Immature natural killer cell (primary cell): ENCODE measurements around the gene LCLAT1. TPM values are rescaled to one million over a fixed set of nuclear protein-coding genes. Genes with fewer than 3 reads are reported as not detected.
"Not testable (repeated sequence)": the region's sequence is repeated elsewhere in the genome, so short reads cannot be mapped to it uniquely, and the experiment has no call there.

Source experiments
- DNase-seq, 3 donors: peaks; one replicate each; pipeline ENCODE4 v3.0.0; 2022; ENCODE audit warnings: mixed read lengths in 1 of 3
- H3K27ac Mint-ChIP-seq, 6 donors: one replicate each; pipeline ENCODE4 v1.8.0; 2020; ENCODE audit warnings: mixed read lengths in 6 of 6, mild to moderate bottlenecking in 5 of 6, inconsistent platforms in 4 of 6, moderate library complexity in 3 of 6
- H3K27me3 Mint-ChIP-seq, 3 donors: one replicate each; pipeline ENCODE4 v1.8.0; 2020 to 2021; ENCODE audit warnings: low read depth in 3 of 3, mild to moderate bottlenecking in 3 of 3, mixed read lengths in 3 of 3, moderate library complexity in 3 of 3, inconsistent platforms in 1 of 3
- H3K36me3 Mint-ChIP-seq, 3 donors: one replicate each; pipeline ENCODE4 v1.8.0; 2020; ENCODE audit warnings: mixed read lengths in 3 of 3, inconsistent platforms in 2 of 3, mild to moderate bottlenecking in 2 of 3
- H3K4me1 Mint-ChIP-seq, 2 donors: one replicate each; pipeline ENCODE4 v1.8.0; 2020; ENCODE audit warnings: inconsistent platforms in 2 of 2, mild to moderate bottlenecking in 2 of 2, mixed read lengths in 2 of 2, moderate library complexity in 1 of 2
- H3K4me3 Mint-ChIP-seq, 5 donors: one replicate each; pipeline ENCODE4 v1.8.0; 2020; ENCODE audit warnings: mild to moderate bottlenecking in 5 of 5, mixed read lengths in 5 of 5, inconsistent platforms in 3 of 5, moderate library complexity in 3 of 5
- H3K9me3 Mint-ChIP-seq, 6 donors: one replicate each; pipeline ENCODE4 v1.8.0; 2020; ENCODE audit warnings: mild to moderate bottlenecking in 6 of 6, mixed read lengths in 6 of 6, inconsistent platforms in 4 of 6, moderate library complexity in 3 of 6
- polyA plus RNA-seq, 3 donors: library from polyadenylated mRNA; unstranded; fragments of 300-500 nt; fragmentation: Illumina TruSeq; gene quantifications; one replicate each; pipeline ENCODE4 v1.2.3, GENCODE V29; 2021

The LCLAT1 gene
- polyA plus RNA-seq, 3 donors from 2014 or later = 4.7 to 13.5 (median 5.4) TPM

DNA sequence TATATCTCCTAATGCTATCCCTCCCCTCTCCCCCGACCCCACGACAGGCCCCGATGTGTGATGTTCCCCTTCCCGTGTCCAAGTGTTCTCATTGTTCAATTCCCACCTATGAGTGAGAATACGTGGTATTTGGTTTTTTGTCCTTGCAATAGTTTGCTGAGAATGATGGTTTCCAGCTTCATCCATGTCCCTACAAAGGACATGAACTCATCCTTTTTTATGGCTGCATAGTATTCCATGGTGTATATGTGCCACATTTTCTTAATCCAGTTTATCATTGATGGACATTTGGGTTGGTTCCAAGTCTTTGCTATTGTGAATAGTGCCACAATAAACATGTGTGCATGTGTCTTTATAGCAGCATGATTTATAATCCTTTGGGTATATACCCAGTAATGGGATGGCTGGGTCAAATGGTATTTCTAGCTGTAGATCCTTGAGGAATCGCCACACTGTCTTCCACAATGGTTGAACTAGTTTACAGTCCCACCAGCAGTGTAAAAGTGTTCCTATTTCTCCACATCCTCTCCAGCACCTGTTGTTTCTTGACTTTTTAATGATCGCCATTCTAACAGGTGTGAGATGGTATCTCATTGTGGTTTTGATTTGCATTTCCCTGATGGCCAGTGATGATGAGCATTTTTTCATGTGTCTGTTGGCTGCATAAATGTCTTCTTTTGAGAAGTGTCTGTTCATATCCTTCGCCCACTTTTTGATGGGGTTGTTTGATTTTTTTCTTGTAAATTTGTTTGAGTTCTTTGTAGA lies 20.2 kb downstream of the LCLAT1 start:
- peaks cover 1 to 15% of the 10 kb centered on the region in 2 donors for H3K4me1 Mint-ChIP-seq
- DNase-seq, H3K36me3 Mint-ChIP-seq: not testable (repeated sequence)

DNA sequence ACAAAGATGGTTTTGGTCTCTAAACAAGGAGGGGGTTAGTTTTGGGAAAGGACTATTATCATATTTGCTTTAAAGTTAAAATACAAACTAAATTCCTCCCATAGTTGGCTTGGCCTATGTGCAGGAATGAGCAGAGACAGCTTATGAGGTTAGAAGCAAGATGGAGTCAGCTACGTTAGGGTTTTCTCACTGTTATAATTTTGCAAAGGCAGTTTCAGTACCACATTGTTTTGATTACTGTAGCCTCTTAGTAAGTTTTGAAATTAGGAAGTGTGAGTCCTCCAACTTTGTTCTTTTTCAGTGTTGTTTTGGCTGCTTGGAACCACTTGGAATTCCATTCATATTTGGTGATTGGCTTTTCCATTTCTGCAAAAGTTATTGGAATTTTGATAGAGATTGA lies 23.4 kb downstream of the LCLAT1 start:
- peaks cover 0 to 2% (median 0%) of the 10 kb centered on the region in 6 donors for H3K9me3 Mint-ChIP-seq
- DNase-seq = no peak
- peaks cover 1 to 24% of the 10 kb centered on the region in 2 donors for H3K4me1 Mint-ChIP-seq
- peaks cover 0 to 9% (median 0%) of the 10 kb centered on the region in 3 donors for H3K36me3 Mint-ChIP-seq
- H3K4me3 Mint-ChIP-seq = no peak overlapping the region
- peaks cover 0 to 2% (median 0%) of the 10 kb centered on the region in 3 donors for H3K27me3 Mint-ChIP-seq
- no peak overlapping the region for H3K27ac Mint-ChIP-seq

More for the DNA sequence above, 20.2 kb downstream of the LCLAT1 start:
- H3K9me3 Mint-ChIP-seq, H3K4me3 Mint-ChIP-seq, H3K27me3 Mint-ChIP-seq, H3K27ac Mint-ChIP-seq: not testable (repeated sequence)

DNA sequence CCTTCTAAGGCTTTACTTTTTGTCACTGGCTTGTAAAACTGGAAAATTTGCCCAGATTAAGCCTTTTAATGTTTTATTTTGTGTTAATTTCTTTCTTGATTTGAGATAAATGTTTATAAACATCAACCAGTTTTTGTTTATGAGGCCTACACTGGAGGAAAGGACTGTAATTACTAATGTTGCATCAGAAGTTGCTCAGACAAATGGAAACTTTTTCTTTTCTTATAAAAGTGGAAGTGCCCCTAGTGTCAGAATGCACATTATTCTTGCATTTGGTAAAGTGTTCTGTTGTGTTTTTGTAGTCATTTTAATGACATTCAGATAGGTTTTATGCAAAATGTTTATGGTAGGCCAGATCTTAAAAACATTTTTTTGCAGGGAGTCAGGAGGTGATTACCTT lies 25.3 kb downstream of the LCLAT1 start:
- no peak for DNase-seq
- Mint-ChIP-seq H3K27me3 (peaks cover 0 to 2% (median 0%) of the 10 kb centered on the region in 3 donors), H3K9me3 (peaks cover 0 to 2% (median 0%) of the 10 kb centered on the region in 6 donors), H3K27ac (no peak overlapping the region), H3K36me3 (peaks cover 0 to 9% (median 0%) of the 10 kb centered on the region in 3 donors), H3K4me1 (peaks cover 1 to 24% of the 10 kb centered on the region in 2 donors), H3K4me3 (no peak overlapping the region)

DNA sequence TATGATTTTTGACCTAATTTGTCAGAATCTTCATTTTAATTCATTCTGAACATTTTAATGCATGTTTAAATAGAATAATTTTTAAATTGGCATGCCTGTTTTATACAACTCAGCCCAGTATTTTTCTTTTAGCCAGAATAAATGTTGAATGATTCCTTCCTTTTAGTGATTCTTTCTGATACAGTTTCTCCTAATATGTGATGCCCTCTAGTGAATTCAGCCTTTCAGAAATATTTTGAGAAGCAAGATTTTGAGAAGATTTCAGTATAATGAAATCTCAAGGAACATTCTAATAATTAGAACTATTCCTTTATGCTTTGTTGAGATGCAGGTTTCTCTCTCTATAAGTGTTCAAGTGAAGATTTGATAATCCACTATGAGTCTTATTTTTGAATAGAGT lies 28.5 kb downstream of the LCLAT1 start:
- DNase-seq = no peak
- Mint-ChIP-seq H3K4me1 (peaks cover 0 to 15% of the 10 kb centered on the region in 2 donors), H3K27ac (no peak overlapping the region), H3K36me3 (peaks cover 0 to 4% (median 0%) of the 10 kb centered on the region in 3 donors), H3K4me3 (no peak overlapping the region), H3K27me3 (peaks cover 0 to 1% (median 0%) of the 10 kb centered on the region in 3 donors), H3K9me3 (no peaks in the 10 kb centered on the region)

DNA sequence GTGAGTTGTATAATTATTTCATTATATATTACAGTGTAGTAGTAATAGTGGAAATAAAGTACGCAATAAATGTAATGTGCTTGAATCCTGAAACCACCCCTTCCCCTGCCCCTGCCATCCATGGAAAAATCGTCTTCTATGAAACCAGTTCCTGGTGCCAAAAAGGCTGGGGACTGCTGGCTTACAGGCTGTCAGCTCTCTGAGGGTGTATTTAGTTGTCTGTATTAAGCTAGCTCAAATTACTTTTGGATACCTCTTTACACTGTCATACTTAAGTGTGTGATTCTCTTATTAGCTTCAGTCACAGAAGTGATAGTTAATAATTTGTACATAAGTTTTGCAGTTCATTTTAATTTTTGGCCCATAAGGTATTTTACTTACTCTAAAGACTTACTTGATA lies 29.6 kb downstream of the LCLAT1 start:
- no peak for DNase-seq

DNA sequence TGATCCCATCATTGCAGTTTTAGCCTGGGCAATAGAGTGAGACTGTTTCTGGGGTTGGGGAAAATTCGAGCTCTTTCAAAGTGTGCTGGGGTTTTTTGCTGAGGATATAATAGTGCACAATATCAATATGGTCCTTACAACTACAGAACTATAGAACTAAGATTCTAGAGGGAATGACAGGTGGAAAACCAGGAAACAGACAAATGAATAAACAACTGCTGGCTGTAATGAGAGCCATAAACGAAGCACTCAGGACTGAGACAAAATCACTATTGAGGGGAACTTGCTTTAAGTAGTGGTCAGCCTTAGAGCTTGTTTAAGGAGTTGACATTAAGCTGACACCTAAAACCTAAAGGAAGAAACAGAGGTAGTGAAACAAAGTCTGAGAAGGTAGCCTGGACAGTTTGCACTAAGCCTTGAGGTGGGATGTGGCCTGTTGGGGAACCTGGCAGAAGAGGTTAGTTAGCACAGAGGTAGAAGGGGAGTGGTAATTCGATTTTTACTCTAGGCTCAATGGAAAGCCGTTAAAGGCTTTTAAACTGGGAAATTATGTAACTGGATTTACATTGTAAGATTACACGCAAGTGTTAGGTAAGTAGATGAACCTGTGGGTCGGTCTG lies 33.8 kb downstream of the LCLAT1 start:
- no peaks in the 10 kb centered on the region for H3K9me3 Mint-ChIP-seq
- H3K27ac Mint-ChIP-seq = peak overlapping the region in 1 of 6 donors; percentile 24
- H3K4me1 Mint-ChIP-seq = peaks cover 3 to 6% of the 10 kb centered on the region in 2 donors
- H3K36me3 Mint-ChIP-seq = peaks cover 0 to 7% (median 0%) of the 10 kb centered on the region in 3 donors
- DNase-seq = no peak
- no peak overlapping the region for H3K4me3 Mint-ChIP-seq
- peaks cover 0 to 1% (median 0%) of the 10 kb centered on the region in 3 donors for H3K27me3 Mint-ChIP-seq

More for the DNA sequence above, 29.6 kb downstream of the LCLAT1 start:
- H3K27ac Mint-ChIP-seq = no peak overlapping the region
- H3K36me3 Mint-ChIP-seq = peaks cover 0 to 7% (median 0%) of the 10 kb centered on the region in 3 donors
- H3K4me1 Mint-ChIP-seq = peaks cover 1 to 13% of the 10 kb centered on the region in 2 donors
- H3K9me3 Mint-ChIP-seq = no peaks in the 10 kb centered on the region
- peaks cover 0 to 1% (median 0%) of the 10 kb centered on the region in 3 donors for H3K27me3 Mint-ChIP-seq
- no peak overlapping the region for H3K4me3 Mint-ChIP-seq

DNA sequence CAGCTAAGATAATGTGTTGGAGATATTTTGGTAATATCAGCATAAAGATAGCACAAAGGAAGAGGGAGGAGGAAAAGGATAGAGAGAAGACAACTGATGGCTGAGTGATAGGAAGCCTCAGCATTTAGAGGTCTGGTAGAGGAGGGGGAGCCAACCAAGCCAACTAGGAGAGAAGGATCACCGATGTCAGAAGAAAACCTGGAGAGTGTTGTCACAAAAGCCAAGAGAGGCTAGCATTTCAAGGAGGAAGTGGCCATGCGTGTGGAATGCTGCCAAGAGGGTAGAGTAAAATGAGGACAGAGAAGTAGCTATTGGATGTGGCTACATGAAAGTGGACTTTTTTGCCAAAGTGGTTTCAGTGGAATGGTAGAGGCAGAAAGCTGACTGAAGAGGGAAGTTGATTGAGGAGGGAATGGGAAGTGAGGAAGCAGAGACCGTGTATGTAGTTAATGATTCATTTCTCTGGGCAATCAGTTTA lies 34.3 kb downstream of the LCLAT1 start:
- Mint-ChIP-seq H3K4me3 (no peak overlapping the region), H3K9me3 (no peaks in the 10 kb centered on the region), H3K27ac (no peak overlapping the region)

DNA sequence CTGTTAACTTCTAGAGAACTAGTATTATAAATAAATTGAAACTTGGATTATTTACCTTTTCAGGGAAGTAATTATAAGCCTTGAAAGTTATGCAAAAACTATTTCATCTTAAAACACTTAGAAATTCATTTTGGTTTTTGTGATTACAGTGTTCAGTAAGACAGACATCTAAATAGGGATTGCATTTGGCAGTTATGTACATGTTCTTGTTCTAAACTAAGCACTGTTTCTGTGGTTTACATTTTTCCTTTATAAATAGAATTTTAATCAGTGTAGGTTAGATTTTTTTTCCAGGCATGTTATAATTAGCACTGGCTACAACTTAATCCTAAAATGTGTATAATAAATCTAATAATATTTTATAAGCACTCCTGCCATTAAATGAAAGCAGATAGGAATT lies 35.0 kb downstream of the LCLAT1 start:
- Mint-ChIP-seq H3K4me1 (peaks cover 3 to 14% of the 10 kb centered on the region in 2 donors), H3K4me3 (no peak overlapping the region), H3K27ac (no peak overlapping the region), H3K9me3 (no peaks in the 10 kb centered on the region), H3K36me3 (peaks cover 0 to 7% (median 0%) of the 10 kb centered on the region in 3 donors), H3K27me3 (peaks cover 0 to 1% (median 0%) of the 10 kb centered on the region in 3 donors)
- no peak for DNase-seq

More for the DNA sequence above, 34.3 kb downstream of the LCLAT1 start:
- peaks cover 3 to 7% of the 10 kb centered on the region in 2 donors for H3K4me1 Mint-ChIP-seq
- H3K27me3 Mint-ChIP-seq = peaks cover 0 to 1% (median 0%) of the 10 kb centered on the region in 3 donors
- no peak for DNase-seq
- H3K36me3 Mint-ChIP-seq = peaks cover 0 to 7% (median 0%) of the 10 kb centered on the region in 3 donors

DNA sequence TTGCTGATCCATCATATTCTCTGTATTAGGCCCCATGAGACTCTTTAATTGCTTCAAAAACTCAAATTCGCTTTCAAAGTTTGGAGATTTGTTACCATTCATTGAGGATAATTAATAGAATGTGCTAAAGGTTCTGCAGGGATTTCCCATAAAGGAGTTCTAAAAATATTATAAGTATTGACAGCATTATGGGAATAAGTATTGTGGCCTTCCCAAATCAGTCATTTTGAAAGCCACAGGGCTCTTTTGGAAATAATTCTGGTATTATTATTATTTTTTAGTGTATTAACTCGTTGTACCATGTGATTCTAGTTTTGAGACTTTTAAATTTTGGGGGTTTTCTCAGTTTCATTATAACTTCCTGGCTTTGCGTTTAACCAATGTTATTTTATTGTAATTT lies 37.1 kb downstream of the LCLAT1 start:
- Mint-ChIP-seq H3K27ac (peak overlapping the region in 1 of 6 donors; percentile 37), H3K4me1 (peaks cover 13 to 34% of the 10 kb centered on the region in 2 donors), H3K27me3 (no peaks in the 10 kb centered on the region), H3K36me3 (peaks cover 0 to 7% (median 0%) of the 10 kb centered on the region in 3 donors), H3K9me3 (no peaks in the 10 kb centered on the region), H3K4me3 (peak overlapping the region in 1 of 5 donors; percentile 21)
- DNase-seq = no peak

DNA sequence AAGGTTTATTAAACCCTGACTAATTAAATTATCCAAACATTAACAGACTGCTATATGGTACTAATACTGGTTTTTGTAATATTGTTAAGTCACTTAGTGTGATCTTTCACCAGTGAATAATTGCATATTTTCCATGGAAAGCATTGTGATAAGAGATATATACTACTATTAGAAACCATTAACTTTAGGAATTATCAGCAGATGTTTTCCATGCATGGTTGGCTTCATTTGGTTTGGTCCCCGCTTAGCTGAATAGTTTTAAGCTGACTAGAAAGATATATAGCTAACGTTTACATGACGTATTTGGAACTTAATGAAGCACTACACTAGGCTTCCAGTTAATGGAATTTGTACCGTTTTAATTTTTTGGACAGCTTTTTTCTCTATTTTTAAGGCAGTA lies 37.9 kb downstream of the LCLAT1 start:
- peaks cover 13 to 35% of the 10 kb centered on the region in 2 donors for H3K4me1 Mint-ChIP-seq

DNA sequence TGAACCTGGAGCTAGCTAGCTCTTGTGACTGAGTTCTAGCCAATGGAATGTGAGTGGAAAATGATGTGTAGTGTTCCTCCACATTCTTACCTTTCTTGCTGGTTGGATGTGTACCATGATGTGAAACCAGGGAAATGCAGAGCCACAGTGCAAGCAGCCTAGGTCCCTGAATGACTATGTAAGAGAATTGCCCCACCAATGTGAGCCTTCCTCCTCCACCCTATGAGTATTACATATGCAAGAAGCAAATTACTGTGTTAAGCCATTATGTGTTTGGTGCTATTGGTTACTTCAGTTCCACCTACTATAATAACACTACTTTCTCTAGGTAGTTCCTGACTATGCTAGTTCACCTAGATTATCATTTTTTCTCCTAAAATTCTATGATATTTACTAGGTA lies 39.6 kb downstream of the LCLAT1 start:
- no peak for DNase-seq
- Mint-ChIP-seq H3K9me3 (no peaks in the 10 kb centered on the region), H3K27ac (no peak overlapping the region), H3K4me1 (peaks cover 12 to 35% of the 10 kb centered on the region in 2 donors), H3K4me3 (no peak overlapping the region), H3K36me3 (no peaks in the 10 kb centered on the region), H3K27me3 (peaks cover 0 to 1% (median 0%) of the 10 kb centered on the region in 3 donors)

More for the DNA sequence above, 37.9 kb downstream of the LCLAT1 start:
- H3K27ac Mint-ChIP-seq = no peak overlapping the region
- no peaks in the 10 kb centered on the region for H3K9me3 Mint-ChIP-seq
- H3K27me3 Mint-ChIP-seq = no peaks in the 10 kb centered on the region
- H3K4me3 Mint-ChIP-seq = no peak overlapping the region
- no peak for DNase-seq
- H3K36me3 Mint-ChIP-seq = peaks cover 0 to 4% (median 0%) of the 10 kb centered on the region in 3 donors

DNA sequence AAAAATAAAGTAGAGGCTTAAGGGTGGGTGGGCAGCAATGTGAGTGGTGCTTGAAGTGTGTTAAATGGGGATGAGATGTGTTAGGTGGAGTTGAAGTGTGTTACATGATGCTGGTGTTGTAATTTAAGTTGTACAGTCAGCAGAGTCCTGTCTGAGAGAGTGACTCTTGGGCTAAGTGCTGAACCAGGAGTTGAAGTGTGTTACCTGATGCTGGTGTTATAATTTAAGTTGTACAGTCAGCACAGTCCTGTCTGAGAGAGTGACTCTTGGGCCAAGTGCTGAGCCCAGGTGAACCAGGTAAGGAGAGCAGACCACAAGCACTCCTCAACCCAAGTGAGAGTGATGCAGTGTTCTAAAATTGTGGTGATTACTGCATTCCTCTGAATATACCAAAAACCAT lies 40.6 kb downstream of the LCLAT1 start:
- Mint-ChIP-seq H3K36me3 (no peaks in the 10 kb centered on the region), H3K27ac (peak overlapping the region in 1 of 6 donors; percentile 27), H3K4me1 (peaks cover 12 to 35% of the 10 kb centered on the region in 2 donors), H3K9me3 (no peaks in the 10 kb centered on the region), H3K27me3 (peaks cover 0 to 1% (median 0%) of the 10 kb centered on the region in 3 donors), H3K4me3 (no peak overlapping the region)
- DNase-seq = no peak

DNA sequence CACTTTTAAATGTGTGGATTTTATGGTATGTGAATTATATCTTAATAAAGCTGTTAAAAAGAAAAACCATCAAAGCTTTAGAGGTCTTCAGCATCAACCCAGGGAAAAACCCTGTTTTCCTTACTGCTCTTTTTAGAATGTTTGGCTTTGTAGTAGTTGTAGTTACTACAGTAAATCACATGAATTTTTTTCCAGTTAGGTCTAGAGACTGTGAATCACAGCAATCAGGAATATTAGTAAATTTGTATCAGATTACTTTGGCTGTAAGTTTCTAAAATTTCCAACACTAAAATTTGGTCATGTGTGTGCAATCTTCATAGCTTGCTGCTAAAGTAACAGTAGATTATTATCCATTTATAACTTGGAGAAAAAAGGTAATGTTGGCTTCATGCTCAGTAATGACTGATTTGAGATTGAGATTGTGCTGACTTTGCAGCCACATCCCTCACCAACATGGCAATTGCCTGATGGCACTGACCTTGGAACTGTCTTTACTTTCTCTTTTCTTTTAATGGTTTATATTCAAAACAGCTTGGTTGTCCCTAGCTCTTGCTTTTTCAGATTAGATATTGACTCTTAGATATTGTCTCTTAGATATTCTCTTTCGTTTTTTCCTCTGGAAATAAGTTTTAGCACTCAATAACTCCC lies 41.1 kb downstream of the LCLAT1 start:
- peaks cover 12 to 35% of the 10 kb centered on the region in 2 donors for H3K4me1 Mint-ChIP-seq
- H3K9me3 Mint-ChIP-seq = no peaks in the 10 kb centered on the region
- no peak for DNase-seq
- H3K27ac Mint-ChIP-seq = peak overlapping the region in 1 of 6 donors; percentile 55
- no peaks in the 10 kb centered on the region for H3K36me3 Mint-ChIP-seq
- H3K27me3 Mint-ChIP-seq = peaks cover 0 to 1% (median 0%) of the 10 kb centered on the region in 3 donors
- no peak overlapping the region for H3K4me3 Mint-ChIP-seq
